Cardiac septum (tissue), 1 donor: ENCODE results near the gene CASQ2. TPM values are rescaled to one million over a fixed set of nuclear protein-coding genes. Genes with fewer than 3 reads are reported as not detected.

Source experiments
- DNase-seq: peaks from one replicate; pipeline ENCODE4 v3.0.0-alpha.2; 2020; ENCODE audit warnings: low spot score
- intact Hi-C: fragments of 100-400 bp; cut with DNase I; formaldehyde crosslinking; loops from one replicate; pipeline ENCODE4 v1.14.0; 2022
- total RNA-seq: library from RNA; stranded (reverse); fragmentation: NEBNext Ultra II Directional; extraction: Animal tissue kit (Norgen Biotek cat#: 25700); gene quantifications from one replicate; pipeline ENCODE4 v1.2.1, GENCODE V29; 2021
- donor health status: DM: no; HTN: no; CAD: no.

CASQ2 gene
- total RNA-seq, 1 donor from 2014 or later, result 1,254 TPM

DNA sequence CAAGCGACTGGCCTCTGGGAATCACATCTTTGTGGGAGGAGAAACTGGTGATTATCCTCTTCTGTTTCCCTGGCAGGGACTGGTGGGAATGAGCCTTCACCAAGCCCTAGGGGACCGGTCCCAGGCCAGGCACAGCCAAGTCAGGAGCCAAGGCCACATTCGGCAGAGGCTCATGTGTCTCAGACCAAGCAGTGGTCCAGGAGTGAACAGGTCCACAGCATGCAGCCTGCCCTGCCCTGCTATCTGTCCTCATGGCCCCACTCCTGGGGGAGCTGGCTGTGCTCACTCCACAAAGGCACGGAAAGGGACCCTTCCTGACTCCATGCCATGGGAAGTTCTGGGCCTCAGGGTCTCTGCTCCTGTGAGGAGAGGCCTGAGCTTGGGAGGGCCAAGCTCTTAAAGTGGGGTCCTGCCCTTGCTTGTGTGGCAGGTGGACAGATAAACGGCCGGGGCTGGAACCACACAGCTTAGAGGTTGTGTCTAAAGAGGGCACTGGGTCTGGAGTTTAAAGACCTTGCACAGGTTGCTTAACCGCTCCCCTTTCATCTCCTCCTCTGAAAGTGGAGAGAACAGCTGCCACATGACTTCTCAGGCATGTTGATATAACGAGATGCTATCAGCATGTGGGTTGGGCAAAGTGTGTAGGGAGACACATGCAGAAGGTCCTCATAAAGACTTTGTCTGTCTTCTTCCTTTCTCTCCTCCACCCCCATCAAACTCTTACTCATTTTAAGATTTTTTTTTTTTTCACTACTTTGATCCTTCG, 57.5 kb downstream of the CASQ2 start:
- intact Hi-C loops, result no loop called here
- no peak for DNase-seq

DNA sequence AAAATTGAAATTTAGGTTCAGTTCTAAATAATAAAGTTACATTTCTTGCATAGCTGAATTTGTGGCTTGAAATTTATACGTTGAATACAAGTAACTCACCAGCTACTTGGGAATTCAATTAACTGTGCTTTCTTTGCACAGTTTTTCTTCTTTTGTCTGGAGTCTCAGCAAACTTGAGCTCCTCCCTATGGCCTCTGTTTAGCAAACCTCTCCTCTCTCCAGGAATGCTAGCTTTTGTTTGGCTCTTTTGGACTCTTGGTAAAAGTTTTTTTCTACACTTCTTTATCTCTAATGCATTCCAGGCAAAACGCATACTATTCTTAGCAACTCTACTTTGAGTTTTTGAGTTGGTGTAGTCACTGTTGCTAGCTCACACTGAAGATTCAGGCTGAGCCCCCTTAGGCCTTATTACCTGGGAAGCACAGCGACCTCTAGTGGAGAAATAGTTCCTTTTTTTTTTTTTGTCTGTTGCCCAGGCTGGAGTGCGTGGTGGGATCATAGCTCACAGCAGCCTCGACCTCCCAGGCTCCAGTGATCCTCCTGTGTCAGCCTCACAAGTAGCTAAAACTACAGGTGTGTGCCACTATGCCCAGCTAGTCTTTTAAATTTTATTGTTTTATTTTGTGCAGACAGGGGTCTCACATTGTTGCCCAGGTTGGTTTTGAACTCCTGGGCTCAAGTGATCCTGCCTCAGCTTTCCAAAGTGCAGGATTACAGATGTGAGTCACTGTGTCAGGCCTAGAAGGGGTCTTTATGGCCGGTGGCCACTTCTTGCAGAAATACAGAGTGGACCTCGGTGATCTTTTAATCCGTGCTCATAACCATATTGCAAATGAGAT, 61.7 kb downstream of the CASQ2 start:
- intact Hi-C loops, result loop anchor here (2.0 to 5.0 kb wide), 2 partner anchors 45 to 98 kb away; no protein-coding TSS in a partner anchor
- no peak for DNase-seq

DNA sequence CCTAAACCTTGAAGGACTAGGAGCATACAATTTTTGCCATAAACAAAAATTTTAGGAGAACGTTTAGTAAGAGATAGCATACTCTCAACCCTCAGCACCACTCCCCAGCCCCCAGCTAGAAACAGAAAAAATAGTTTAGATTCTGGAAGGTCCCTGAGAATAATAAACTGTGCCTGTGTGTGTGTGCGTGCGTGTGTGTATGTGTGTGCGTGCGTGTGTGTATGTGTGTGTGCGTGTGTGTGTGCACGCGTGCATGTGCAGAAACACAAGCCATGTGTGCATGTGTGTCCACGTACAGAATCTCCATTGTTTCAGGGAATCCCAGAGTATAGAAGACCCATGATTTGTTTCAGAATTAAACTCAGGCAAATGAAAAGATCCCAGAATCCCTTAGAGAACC, 62.6 kb downstream of the CASQ2 start:
- intact Hi-C loops, result loop anchor here (2.0 to 5.0 kb wide), 2 partner anchors 46 to 97 kb away; no protein-coding TSS in a partner anchor
- no peak for DNase-seq

DNA sequence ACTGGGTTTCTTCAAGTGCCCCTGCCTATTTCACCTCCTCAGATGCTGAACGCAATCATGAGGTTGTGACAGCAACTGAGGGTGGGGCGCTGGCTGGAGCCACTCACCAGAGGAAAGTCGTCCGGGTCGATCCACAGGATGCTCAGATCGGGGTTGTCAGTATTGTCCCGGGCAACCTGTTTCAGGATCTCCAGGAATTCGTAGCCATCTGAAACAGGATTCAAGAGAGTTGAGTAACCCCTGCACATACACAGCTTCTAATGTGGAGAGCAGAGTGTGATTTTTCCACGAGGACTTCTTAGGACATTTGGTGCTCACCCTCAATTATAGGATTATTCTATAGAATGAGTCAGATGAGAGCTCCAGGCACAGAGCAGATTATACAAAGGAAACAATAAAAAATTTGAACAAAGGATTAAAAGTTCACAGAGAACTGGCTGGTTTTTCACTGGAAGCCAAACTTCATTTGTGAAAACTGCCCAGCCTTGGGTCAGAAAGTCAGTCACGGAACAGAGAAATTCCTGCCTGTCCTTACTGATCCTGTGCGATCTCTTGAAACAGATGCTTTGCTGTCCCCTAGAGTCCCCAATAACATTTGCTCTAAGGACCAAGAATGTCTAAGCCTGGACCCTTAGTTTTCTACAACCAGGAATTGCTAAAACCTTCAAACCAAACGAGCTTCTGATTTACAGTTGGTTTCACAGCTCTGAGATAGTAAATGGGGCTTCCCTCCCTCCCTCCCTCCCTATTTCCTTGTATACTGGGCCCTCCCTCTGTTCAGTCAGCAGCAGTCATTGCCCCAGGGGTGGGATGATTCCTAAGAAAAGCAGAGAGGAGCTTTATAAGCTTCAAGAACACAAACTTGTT, 63.2 kb downstream of the CASQ2 start:
- intact Hi-C loops, result loop anchor here (5.0 kb wide), 1 partner anchor 47 kb away; no protein-coding TSS in a partner anchor
- DNase-seq, result no peak

DNA sequence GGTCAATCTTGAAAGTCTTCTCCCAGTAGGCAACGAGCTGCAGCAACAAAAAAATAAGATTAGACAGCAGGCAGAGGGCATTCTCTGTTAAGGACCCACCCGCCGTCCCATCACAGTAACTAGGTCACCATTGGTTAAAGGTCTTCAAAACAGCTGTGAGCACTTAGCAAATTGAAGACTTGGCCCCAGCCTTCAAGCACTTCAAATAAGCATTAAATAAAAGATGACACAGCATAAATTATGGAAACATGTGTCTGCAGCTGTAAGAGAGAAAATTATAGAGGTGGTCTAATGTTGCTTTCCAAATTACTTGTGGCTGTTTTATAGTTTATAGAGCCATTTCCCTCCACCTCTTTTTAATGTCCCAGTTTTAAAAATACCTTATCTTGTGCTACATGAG, 65.6 kb downstream of the CASQ2 start:
- intact Hi-C loops, result no loop called here
- DNase-seq, result no peak

DNA sequence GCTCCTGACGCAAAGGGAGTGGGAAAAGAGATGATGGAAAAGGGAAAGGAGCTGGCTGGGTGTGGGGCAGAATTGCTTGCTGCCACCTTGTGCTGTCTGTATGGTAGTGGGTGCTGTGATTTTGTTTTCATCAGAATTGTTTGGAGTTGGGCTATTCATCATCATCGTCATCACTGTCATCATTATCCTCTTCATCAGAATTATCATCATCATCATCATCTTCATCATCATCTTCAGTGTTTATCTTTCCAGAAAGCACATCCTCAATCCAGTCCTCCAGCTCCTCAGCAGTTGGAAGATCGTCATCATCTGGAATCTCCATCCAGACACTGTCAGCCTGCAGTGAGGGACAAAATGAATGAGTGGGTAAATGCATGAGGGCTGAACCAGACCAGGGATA, 67.4 kb downstream of the CASQ2 start:
- DNase-seq, result no peak
- intact Hi-C loops, result no loop called here

GRCh38 chr1:115697619-115698018, 70.9 kb downstream of the CASQ2 start:
- intact Hi-C loops, result no loop called here
- DNase-seq, result no peak

GRCh38 chr1:115694805-115695204, 73.7 kb downstream of the CASQ2 start:
- no peak for DNase-seq
- intact Hi-C loops, result no loop called here

DNA sequence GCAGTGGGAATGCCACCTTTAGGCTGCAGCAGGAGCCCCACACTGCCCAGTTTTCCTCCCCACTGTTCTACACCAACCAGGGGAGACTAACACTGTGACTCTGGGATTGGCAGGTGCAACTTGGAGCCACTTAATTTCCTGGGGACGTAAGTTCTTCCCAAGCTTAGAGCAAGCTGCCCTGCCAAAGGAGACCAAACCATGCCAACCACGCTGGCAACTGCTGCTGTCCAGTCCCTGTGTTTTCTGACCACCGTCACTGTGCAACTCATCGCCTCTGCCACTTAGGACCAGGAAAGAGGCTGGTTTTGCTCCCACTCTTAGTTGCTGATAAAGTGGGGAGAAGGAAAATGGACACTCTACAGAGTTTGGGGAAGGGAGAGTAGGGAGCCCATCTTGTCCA, 76.3 kb downstream of the CASQ2 start:
- no peak for DNase-seq
- intact Hi-C loops, result no loop called here

- DNase-seq, result no peak
- intact Hi-C loops, result no loop called here
Measured at GRCh38 chr1:115690972-115691371, 77.5 kb downstream of the CASQ2 start.

GRCh38 chr1:115687744-115688143, 80.8 kb downstream of the CASQ2 start:
- intact Hi-C loops, result no loop called here
- DNase-seq, result no peak

DNA sequence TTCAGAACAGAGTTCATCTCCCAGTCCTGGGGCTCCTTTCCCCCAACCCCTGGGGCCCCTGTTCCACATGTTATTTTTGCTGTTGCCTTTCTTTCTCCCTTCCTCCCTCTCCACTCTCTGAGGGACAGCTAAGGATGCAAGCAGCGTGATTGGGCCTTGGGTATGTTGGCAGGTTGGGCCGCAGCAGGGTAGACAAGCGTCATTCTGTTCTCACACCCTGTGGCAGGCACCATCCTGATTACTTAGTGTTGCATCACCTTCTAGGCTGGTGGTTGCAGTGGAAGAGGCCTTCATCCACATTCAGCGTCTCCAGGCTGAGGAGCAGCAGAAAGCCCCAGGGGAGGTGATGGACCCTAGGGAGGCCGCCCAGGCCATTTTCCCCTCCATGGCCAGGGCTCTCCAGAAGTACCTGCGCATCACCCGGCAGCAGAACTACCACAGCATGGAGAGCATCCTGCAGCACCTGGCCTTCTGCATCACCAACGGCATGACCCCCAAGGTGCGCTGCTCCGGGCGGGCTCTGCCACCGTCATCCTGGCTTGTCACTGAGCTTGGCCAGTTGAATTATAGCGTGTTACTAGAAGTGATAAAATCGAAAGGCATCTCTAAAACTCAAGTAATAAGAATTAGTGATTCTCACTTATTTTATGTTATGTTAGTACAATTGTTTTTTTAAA, 83.3 kb downstream of the CASQ2 start:
- intact Hi-C loops, result no loop called here
- no peak for DNase-seq

DNA sequence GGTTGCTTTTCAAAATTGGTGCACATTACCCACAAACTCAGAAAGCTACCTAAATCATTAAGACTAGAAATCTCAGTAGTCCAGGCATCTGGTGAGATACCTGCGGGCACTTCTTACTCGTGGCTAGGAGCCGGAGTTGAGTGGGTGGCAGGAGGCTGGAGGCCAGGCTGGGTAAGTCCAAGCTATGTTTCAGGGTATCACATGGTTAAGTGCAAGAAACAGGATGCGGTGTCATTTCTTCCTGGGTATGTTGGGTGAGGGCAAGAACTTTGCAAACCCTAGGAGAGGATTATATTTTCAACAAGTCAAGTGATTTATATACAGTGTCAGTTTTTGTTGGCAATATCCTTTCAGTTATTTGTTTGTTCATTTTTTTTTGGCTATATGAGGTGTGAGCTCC, 85.7 kb downstream of the CASQ2 start:
- DNase-seq, result no peak
- intact Hi-C loops, result no loop called here

DNA sequence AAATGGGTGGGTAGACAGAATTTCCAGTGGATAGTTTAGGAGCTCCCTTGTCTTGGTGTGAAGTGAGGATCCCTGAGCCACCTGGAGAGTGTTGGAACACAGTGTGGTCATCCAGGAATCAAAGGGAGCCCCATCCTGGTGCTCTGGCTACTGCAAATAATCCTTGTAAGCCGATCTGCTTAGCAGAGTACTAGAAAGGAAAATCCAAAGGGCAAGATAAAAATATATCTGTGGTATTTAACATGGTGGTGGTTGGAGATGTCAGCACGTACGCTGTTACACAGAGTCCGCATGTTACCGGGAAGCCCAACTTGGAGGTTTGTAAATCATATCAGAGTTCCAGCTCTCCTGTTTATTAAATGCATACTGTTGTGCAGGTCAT, 87.8 kb downstream of the CASQ2 start:
- intact Hi-C loops, result no loop called here
- no peak for DNase-seq

GRCh38 chr1:115679141-115679611, 89.3 kb downstream of the CASQ2 start:
- DNase-seq, result no peak
- intact Hi-C loops, result no loop called here

GRCh38 chr1:115678141-115678540, 90.4 kb downstream of the CASQ2 start:
- no peak for DNase-seq
- intact Hi-C loops, result no loop called here

DNA sequence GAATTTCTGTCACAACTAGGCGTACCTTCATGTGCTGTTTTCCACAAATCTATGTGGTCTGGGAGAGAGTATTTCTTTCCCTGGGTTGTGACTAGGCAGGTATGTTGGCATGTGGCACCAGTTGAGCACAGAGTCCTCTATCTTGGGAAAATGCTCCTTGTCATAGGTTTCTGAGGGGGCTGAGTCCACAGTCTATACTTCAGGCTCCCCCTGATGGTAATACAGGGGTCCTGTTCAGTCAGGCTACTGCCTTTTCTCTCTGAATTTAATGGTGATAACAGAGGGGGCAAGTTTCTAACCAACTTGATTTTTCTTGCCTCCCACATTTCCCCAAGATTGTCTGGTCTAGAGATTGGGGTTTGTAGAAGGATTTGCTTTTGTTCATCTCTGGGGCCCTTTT, 90.9 kb downstream of the CASQ2 start:
- DNase-seq, result no peak
- intact Hi-C loops, result no loop called here

DNA sequence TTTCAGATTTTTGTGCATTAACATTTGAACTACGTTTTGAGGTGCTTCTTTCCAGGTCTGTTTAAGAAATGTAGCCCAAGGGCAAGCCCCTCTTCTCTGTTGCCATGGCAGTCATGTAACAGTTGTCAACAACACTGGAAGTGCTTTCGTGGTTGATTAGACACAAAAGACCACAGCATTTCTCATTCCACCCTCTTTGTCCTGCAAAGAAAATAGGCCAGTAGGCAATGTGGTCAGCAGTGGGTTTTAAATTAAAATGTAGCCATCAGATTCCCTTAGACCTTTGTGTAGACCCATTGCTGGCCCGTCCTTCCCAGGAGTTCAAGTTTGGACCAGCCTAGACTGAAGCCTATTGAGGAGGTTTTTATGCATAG, 91.3 kb downstream of the CASQ2 start:
- no peak for DNase-seq
- intact Hi-C loops, result no loop called here

- no peak for DNase-seq
- intact Hi-C loops, result no loop called here
Measured at GRCh38 chr1:115676498-115677181, 91.9 kb downstream of the CASQ2 start.
